ENCODE results near the gene KDM4C. TPM values are rescaled to one million over a fixed set of nuclear protein-coding genes. Genes with fewer than 3 reads are reported as not detected.

KDM4C gene
- total RNA-seq, 1 donor from 2014 or later = 11.1 TPM

- H3F3A ChIP-seq (ENCODE audit: low read depth) = no peaks in the 10 kb centered on the region
- H3K4me2 ChIP-seq = no peak overlapping the region
- H3K4me3 ChIP-seq = no peak overlapping the region
- H3K27me3 ChIP-seq = no peaks in the 10 kb centered on the region
- H3K27ac Mint-ChIP-seq = no peak overlapping the region
- no peak overlapping the region for H3K4me3 Mint-ChIP-seq
- no peaks in the 10 kb centered on the region for H3K79me2 ChIP-seq (ENCODE audit: low read depth)
- no peaks in the 10 kb centered on the region for H3K4me1 Mint-ChIP-seq
- H3K9me3 ChIP-seq (ENCODE audit: low read depth) = no peaks in the 10 kb centered on the region
- H3K36me3 Mint-ChIP-seq = peaks cover 6% of the 10 kb centered on the region
- H3K9me3 Mint-ChIP-seq = peaks cover 4% of the 10 kb centered on the region
- no peak for DNase-seq (ENCODE audit: low spot score)
- H3K4me1 ChIP-seq = no peaks in the 10 kb centered on the region
- no peak overlapping the region for H3K27ac ChIP-seq
- peaks cover 2% of the 10 kb centered on the region for H3K27me3 Mint-ChIP-seq (ENCODE audit: insufficient read depth, low read depth)
- TF ChIP-seq EZH2 (IDR thresholded peaks at IDR 0.05) = no peak
- TF ChIP-seq EZH2phosphoT487 (IDR thresholded peaks at IDR 0.05) = no peak
- no peak for TF ChIP-seq CTCF (IDR thresholded peaks at IDR 0.05)
- no peak overlapping the region for H2AFZ ChIP-seq (replicated peaks)
- H3K9ac ChIP-seq = no peak overlapping the region
- H4K20me1 ChIP-seq (ENCODE audit: low read depth) = no peaks in the 10 kb centered on the region
- no peaks in the 10 kb centered on the region for H3K36me3 ChIP-seq
Observed at GRCh38 chr9:6811436-6811835, 53.7 kb downstream of the KDM4C start.

GRCh38 chr9:6816581-6816980 lies 58.8 kb downstream of the KDM4C start:
- Mint-ChIP-seq H3K9me3 (no peaks in the 10 kb centered on the region), H3K4me3 (no peak overlapping the region), H3K4me1 (no peaks in the 10 kb centered on the region), H3K27me3 (ENCODE audit: insufficient read depth, low read depth) (no peaks in the 10 kb centered on the region), H3K36me3 (no peaks in the 10 kb centered on the region), H3K27ac (no peak overlapping the region)
- H3K79me2 ChIP-seq (ENCODE audit: low read depth) = no peaks in the 10 kb centered on the region
- no peak overlapping the region for H3K9ac ChIP-seq
- no peak for TF ChIP-seq EZH2 (IDR thresholded peaks at IDR 0.05)
- TF ChIP-seq CTCF (IDR thresholded peaks at IDR 0.05) = no peak
- no peak for TF ChIP-seq EZH2phosphoT487 (IDR thresholded peaks at IDR 0.05)
- H3K27ac ChIP-seq = no peak overlapping the region
- H3K4me2 ChIP-seq = no peak overlapping the region
- no peaks in the 10 kb centered on the region for H3K4me1 ChIP-seq
- H3K4me3 ChIP-seq = no peak overlapping the region
- H2AFZ ChIP-seq (replicated peaks) = no peak overlapping the region
- H3K9me3 ChIP-seq (ENCODE audit: low read depth) = no peaks in the 10 kb centered on the region
- H3K27me3 ChIP-seq = no peaks in the 10 kb centered on the region
- H3K36me3 ChIP-seq = no peaks in the 10 kb centered on the region
- H4K20me1 ChIP-seq (ENCODE audit: low read depth) = no peaks in the 10 kb centered on the region
- no peak for DNase-seq (ENCODE audit: low spot score)
- no peaks in the 10 kb centered on the region for H3F3A ChIP-seq (ENCODE audit: low read depth)

- H3K9me3 ChIP-seq (ENCODE audit: low read depth) = no peaks in the 10 kb centered on the region
- no peak overlapping the region for H3K27ac Mint-ChIP-seq
- no peak overlapping the region for H3K4me3 ChIP-seq
- DNase-seq (ENCODE audit: low spot score) = no peak
- no peaks in the 10 kb centered on the region for H4K20me1 ChIP-seq (ENCODE audit: low read depth)
- peaks cover under 1% of the 10 kb centered on the region for H3K36me3 Mint-ChIP-seq
- H3K4me2 ChIP-seq = no peak overlapping the region
- no peak overlapping the region for H3K27ac ChIP-seq
- no peak overlapping the region for H2AFZ ChIP-seq (replicated peaks)
- H3K27me3 ChIP-seq = no peaks in the 10 kb centered on the region
- TF ChIP-seq EZH2 (IDR thresholded peaks at IDR 0.05) (no peak), EZH2phosphoT487 (IDR thresholded peaks at IDR 0.05) (no peak), CTCF (IDR thresholded peaks at IDR 0.05) (no peak)
- no peak overlapping the region for H3K9ac ChIP-seq
- no peaks in the 10 kb centered on the region for H3K27me3 Mint-ChIP-seq (ENCODE audit: insufficient read depth, low read depth)
- H3K9me3 Mint-ChIP-seq = no peaks in the 10 kb centered on the region
- H3K4me1 Mint-ChIP-seq = no peaks in the 10 kb centered on the region
- H3K4me1 ChIP-seq = no peaks in the 10 kb centered on the region
- H3K36me3 ChIP-seq = no peaks in the 10 kb centered on the region
- no peak overlapping the region for H3K4me3 Mint-ChIP-seq
- H3F3A ChIP-seq (ENCODE audit: low read depth) = no peaks in the 10 kb centered on the region
- no peaks in the 10 kb centered on the region for H3K79me2 ChIP-seq (ENCODE audit: low read depth)
Observed at GRCh38 chr9:6818292-6818922, 60.6 kb downstream of the KDM4C start.

Data from neural progenitor cell (in vitro differentiated cells).